ENCODE results near the gene TLR9.

TLR9 gene

DNA sequence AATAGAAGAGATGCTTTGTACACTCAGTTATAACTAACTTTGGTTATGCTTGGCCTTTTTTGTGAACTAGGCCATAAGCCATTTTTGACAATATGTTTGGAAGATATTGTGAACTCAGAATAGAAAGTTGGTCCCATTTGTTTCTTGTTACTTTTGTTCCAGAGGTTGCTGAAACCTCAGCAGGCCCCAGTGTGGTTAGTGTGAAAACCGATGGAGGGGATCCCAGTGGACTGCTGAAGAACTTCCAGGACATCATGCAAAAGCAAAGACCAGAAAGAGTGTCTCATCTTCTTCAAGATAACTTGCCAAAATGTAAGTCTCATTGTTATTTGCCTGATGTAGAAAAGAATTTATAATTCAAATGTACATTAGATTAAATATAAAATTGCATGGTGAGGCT, 21.7 kb downstream of the TLR9 start:
- TF ChIP-seq CTCF (conservative IDR thresholded peaks at IDR 0.05) = no peak
- no peak for TF ChIP-seq ZFX (IDR thresholded peaks at IDR 0.05)
- no peak overlapping the region; the same call in 1 of the 2 replicates for H3K27ac ChIP-seq

DNA sequence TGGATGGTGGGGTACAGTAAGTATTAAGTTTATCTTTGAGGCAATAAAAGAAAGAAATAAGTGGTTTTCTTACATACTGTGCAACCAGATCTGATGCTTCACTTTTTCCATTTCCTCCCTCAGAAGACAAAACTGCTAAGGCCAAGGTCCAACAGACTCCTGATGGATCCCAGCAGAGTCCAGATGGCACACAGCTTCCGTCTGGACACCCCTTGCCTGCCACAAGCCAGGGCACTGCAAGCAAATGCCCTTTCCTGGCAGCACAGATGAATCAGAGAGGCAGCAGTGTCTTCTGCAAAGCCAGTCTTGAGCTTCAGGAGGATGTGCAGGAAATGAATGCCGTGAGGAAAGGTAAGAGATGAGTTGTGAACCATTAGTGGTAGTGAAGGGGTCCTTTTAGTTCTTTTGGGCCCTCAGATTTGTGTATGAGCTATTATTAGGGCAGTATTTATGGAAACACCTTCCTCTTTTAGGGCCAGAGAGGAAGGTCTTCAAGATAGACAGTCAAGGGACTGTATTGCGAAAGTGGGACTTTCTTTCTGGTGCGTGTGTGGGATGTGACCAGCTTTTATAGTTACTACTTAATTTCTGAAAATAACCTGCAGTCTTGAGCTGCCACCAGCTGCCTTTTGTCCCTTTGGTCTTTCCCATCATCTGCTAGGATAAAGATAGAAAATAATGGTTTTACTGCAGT, 22.9 kb downstream of the TLR9 start:
- TF ChIP-seq ZFX (IDR thresholded peaks at IDR 0.05) (no peak), CTCF (conservative IDR thresholded peaks at IDR 0.05) (no peak)

DNA sequence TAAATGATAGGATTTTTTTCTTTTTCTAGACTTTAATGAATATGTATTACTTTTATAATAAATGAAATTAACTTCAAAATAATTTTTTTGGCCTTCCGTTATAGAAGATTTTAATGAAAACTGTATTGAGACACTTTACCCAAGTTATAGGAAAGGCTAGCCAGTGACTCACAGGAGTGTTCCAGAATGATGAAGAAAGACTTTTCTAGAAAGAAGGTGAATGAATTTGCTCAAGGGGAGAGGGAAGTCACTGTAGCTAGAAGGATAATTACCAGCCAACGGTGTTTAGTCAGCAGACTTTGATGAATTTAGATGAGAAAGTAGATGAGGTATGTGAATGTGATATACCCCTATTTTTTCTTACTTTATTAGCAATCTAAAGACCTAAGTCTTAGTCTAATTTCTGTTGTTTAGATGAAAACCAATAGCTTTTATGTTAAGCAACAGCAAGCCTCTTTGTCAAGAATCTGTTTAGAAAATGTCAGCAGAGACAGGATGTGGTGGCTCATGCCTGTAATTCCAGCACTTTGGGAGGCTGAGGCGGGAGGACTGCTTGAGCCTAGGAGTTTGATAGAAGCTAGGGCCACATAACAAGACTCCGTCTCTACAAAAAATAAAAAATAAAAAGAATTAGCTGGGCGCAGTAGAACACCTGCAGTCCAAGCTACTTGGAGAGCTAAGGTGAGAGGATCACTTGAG, 24.3 kb downstream of the TLR9 start:
- no peak for TF ChIP-seq CTCF (conservative IDR thresholded peaks at IDR 0.05)
- TF ChIP-seq ZFX (IDR thresholded peaks at IDR 0.05) = no peak
- H3K27ac ChIP-seq = no peak overlapping the region

More for the DNA sequence above, 22.9 kb downstream of the TLR9 start:
- no peak overlapping the region for H3K27ac ChIP-seq

DNA sequence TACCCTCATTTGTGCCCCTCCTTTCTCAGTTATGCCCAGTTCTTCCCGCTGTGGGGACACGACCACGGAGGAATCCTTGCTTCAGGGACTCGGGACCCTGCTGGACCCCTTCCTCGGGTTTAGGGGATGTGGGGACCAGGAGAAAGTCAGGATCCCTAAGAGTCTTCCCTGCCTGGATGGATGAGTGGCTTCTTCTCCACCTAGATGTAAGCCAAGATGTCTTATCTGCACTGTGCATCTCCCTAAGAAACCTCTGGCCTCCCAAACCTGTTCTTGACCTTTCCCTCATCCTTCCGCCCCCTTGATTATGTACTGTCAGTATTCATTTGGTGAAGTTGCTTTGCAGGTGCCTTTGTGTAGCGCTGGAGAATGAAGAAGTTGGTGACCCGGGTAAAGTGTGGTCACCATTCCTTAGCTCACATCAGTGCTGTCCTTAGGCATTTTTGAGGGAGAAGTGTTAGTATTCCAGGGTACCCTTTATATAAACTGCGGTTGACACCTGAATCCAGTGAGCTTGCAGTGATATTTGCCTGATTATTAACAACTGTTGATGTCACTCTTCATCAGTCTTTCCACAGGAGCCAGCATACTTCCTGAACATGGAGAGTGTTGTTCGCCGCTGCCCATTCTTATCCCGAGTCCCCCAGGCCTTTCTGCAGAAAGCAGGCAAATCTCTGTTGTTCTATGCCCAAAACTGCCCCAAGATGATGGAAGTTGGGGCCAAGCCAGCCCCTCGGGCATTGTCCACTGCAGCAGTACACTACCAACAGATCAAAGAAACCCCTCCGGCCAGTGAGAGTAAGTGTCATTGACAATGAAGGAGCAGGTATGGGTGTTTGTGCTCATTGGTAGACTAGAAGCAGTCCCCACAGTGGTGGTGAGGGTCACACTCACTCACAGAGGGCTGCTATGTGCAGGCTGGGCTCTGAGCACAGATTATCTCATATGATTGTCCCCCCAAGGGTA, 26.5 kb downstream of the TLR9 start:
- peak overlapping the region; percentile 83 for H3K27ac ChIP-seq
- TF ChIP-seq ZFX (IDR thresholded peaks at IDR 0.05) (no peak), CTCF (conservative IDR thresholded peaks at IDR 0.05) (no peak)

DNA sequence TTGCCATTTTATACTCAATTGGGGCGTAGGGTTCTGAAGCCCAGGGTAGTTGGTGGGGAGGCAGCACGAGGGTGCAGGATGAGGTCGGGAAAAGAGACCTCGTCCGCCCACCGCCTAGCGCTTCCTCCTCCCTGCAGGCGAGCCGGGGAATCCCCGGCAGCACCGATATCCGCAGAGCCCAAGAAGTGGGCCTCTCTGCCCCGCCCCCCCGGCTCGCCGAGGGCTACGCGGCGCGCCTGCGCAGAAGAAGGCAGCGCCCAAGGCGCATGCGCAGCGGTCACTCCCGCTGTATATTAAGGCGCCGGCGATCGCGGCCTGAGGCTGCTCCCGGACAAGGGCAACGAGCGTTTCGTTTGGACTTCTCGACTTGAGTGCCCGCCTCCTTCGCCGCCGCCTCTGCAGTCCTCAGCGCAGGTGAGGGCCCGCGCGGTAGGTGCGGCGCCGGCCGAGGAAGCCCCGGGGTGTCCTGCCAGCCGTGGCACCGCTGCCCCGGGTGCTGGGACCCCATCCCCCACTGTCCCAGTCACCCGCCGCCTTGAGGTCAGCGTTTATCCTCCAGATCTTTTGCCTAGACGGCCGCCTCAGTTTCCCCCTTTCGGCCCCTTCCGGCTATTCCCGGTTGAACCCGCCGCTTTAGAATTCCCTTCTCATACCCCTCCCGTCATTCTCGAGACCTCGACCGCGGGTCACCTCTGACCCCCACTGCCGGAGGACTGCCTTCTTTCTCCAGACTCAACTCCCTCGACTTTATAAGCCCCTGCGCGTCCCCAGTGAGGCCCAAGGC, 27.4 kb downstream of the TLR9 start, which contains the start of gene ALAS1:
TSS of gene ALAS1 (plus strand) at position 319 of the 784 bp plus-strand sequence. CDS start 1,082 bp downstream, outside the sequence.
- TF ChIP-seq CTCF (conservative IDR thresholded peaks at IDR 0.05) = no peak
- peak; percentile 44; the same call in 1 of the 2 replicates for TF ChIP-seq ZFX (IDR thresholded peaks at IDR 0.05)
- peak within 1 kb of the TSS; percentile 83 for H3K27ac ChIP-seq

- TF ChIP-seq ZFX (IDR thresholded peaks at IDR 0.05) = no peak
- no peak for TF ChIP-seq CTCF (conservative IDR thresholded peaks at IDR 0.05)
Measured at GRCh38 chr3:52197499-52197841, 28.0 kb downstream of the TLR9 start.

More at GRCh38 chr3:52197499-52197841, 28.0 kb downstream of the TLR9 start:
- H3K27ac ChIP-seq = peak overlapping the region; percentile 83
